ENCODE data around the gene VN1R5. TPM values are rescaled to one million over a fixed set of nuclear protein-coding genes. Genes with fewer than 3 reads are reported as not detected.

VN1R5 gene
- total RNA-seq, 1 experiment from 2014 or later, result not detected

- peaks cover 52 to 58% of the 10 kb centered on the region in 2 experiments for H3K4me1 Mint-ChIP-seq
- no peak overlapping the region for H3K27ac Mint-ChIP-seq
- no peak overlapping the region for H3K23ac ChIP-seq (ENCODE audit: insufficient read length, low read depth, low read length)
- H3K27me3 ChIP-seq (ENCODE audit: insufficient read depth, low read length), result no peaks in the 10 kb centered on the region
- no peak overlapping the region for H3K14ac ChIP-seq (ENCODE audit: insufficient read depth, low read length)
- H2AFZ ChIP-seq (ENCODE audit: low read length), result no peak overlapping the region
- no peak overlapping the region for H3K4ac ChIP-seq (ENCODE audit: low read depth, low read length)
- no peak overlapping the region for H2AK5ac ChIP-seq (ENCODE audit: insufficient read length, low read length)
- H3K27ac ChIP-seq (ENCODE audit: insufficient read length, low read depth, low read length), result no peak overlapping the region
- no peak overlapping the region for H3K18ac ChIP-seq (ENCODE audit: insufficient read length, low read depth, low read length)
- no peaks in the 10 kb centered on the region for H3K9me3 ChIP-seq (ENCODE audit: control insufficient read depth, low read depth, low read length)
- no CpG with 5 or more reads among the region's 9 CpGs for WGBS (ENCODE audit: extremely low coverage, insufficient read length, low lambda C conversion rate)
- no peak overlapping the region for H4K5ac ChIP-seq (ENCODE audit: insufficient read length, low read depth, low read length)
- H2BK12ac ChIP-seq (ENCODE audit: insufficient read length, low read depth, low read length), result no peak overlapping the region
- peaks cover 5% of the 10 kb centered on the region for H3K27me3 Mint-ChIP-seq (ENCODE audit: low read depth)
- no peak overlapping the region for H4K91ac ChIP-seq (ENCODE audit: insufficient read length, low read depth, low read length)
- no peak overlapping the region for H2BK5ac ChIP-seq (ENCODE audit: insufficient read length, low read length)
- no peak for DNase-seq
- no peak overlapping the region for H2BK120ac ChIP-seq (ENCODE audit: low read depth, low read length, poor library complexity, severe bottlenecking)
- H3T11ph ChIP-seq (ENCODE audit: low read length), result no peak overlapping the region
- H2BK20ac ChIP-seq (ENCODE audit: low read depth, low read length, poor library complexity, severe bottlenecking), result no peak overlapping the region
- H2BK15ac ChIP-seq (ENCODE audit: low read depth, low read length), result no peak overlapping the region
- peaks cover 0 to 11% of the 10 kb centered on the region in 2 experiments; a peak in 4 of 5 replicates for H3K9me3 Mint-ChIP-seq
- H3K79me1 ChIP-seq (ENCODE audit: insufficient read depth, low read depth, low read length, poor library complexity, severe bottlenecking), result no peaks in the 10 kb centered on the region
- no peak overlapping the region for H3K56ac ChIP-seq (ENCODE audit: insufficient read length, low read depth, low read length)
- no peaks in the 10 kb centered on the region for H4K20me1 ChIP-seq (ENCODE audit: control insufficient read depth, insufficient read depth, insufficient read length)
- peaks cover 24% of the 10 kb centered on the region for H3K4me1 ChIP-seq (ENCODE audit: insufficient read depth, low read length)
- H3K23me2 ChIP-seq (ENCODE audit: insufficient read length, low read depth, low read length, poor library complexity, severe bottlenecking), result no peaks in the 10 kb centered on the region
- H3K36me3 Mint-ChIP-seq (ENCODE audit: insufficient read depth in 1 of 3, low read depth in 3 of 3), result peaks cover 7 to 10% (median 7%) of the 10 kb centered on the region in 3 experiments
- no peak overlapping the region for H3K4me3 Mint-ChIP-seq
- no peaks in the 10 kb centered on the region for H3K79me2 ChIP-seq (ENCODE audit: insufficient read depth, low read length)
- H4K8ac ChIP-seq (replicated peaks; ENCODE audit: insufficient read length, low read depth, low read length), result no peak overlapping the region
- no peak for TF ChIP-seq CTCF (conservative IDR thresholded peaks at IDR 0.05)
- H3K4me2 ChIP-seq (ENCODE audit: insufficient read depth, insufficient read length, low read length), result no peak overlapping the region
- no peak overlapping the region for H3K9ac ChIP-seq (ENCODE audit: extremely low read depth, insufficient read length, low read length)
These were observed 35.3 kb downstream of the VN1R5 start for GRCh38 chr1:247291161-247291560.
